Measurements from ENCODE around the gene TBC1D9B.

GRCh38 chr5:179955062-179955461 is 47.4 kb upstream of the TBC1D9B start:
- TF ChIP-seq, protein P1, sequence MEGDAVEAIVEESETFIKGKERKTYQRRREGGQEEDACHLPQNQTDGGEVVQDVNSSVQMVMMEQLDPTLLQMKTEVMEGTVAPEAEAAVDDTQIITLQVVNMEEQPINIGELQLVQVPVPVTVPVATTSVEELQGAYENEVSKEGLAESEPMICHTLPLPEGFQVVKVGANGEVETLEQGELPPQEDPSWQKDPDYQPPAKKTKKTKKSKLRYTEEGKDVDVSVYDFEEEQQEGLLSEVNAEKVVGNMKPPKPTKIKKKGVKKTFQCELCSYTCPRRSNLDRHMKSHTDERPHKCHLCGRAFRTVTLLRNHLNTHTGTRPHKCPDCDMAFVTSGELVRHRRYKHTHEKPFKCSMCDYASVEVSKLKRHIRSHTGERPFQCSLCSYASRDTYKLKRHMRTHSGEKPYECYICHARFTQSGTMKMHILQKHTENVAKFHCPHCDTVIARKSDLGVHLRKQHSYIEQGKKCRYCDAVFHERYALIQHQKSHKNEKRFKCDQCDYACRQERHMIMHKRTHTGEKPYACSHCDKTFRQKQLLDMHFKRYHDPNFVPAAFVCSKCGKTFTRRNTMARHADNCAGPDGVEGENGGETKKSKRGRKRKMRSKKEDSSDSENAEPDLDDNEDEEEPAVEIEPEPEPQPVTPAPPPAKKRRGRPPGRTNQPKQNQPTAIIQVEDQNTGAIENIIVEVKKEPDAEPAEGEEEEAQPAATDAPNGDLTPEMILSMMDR (IDR thresholded peaks at IDR 0.05): no peak
- TF ChIP-seq POLR2A (IDR thresholded peaks at IDR 0.05): no peak

Measured in uterus (tissue), 2 donors.